ENCODE data around the gene DDIAS. TPM values are rescaled to one million over a fixed set of nuclear protein-coding genes. Genes with fewer than 3 reads are reported as not detected.
A peak's percentile ranks its signal among the peaks of the same experiment; 100 is the strongest.
"Not testable (repeated sequence)": the region's sequence is repeated elsewhere in the genome, so short reads cannot be mapped to it uniquely, and the experiment has no call there.

DDIAS gene
- total RNA-seq, 1 experiment from 2014 or later, result 58.7 TPM

GRCh38 chr11:82924522-82925224 is 23.1 kb downstream of the DDIAS start:
- H3K27me3 ChIP-seq, result no peaks in the 10 kb centered on the region
- H3K27ac ChIP-seq, result no peak overlapping the region
- no peak for DNase-seq
- no peaks in the 10 kb centered on the region for H3K9me3 ChIP-seq (replicated peaks)
- H3K4me3 ChIP-seq, result no peak overlapping the region
- H3K36me3 ChIP-seq, result peaks cover 43% of the 10 kb centered on the region
- H3K4me1 ChIP-seq, result no peaks in the 10 kb centered on the region

- peak; percentile 40 to 81 for DNase-seq
- no peaks in the 10 kb centered on the region for H3K27me3 ChIP-seq
- H3K9me3 ChIP-seq (replicated peaks), result no peaks in the 10 kb centered on the region
- H3K4me3 ChIP-seq, result no peak overlapping the region
- H3K4me1 ChIP-seq, result no peaks in the 10 kb centered on the region
- peaks cover 59% of the 10 kb centered on the region for H3K36me3 ChIP-seq
- no peak overlapping the region for H3K27ac ChIP-seq
Observed at GRCh38 chr11:82927264-82927880, 25.8 kb downstream of the DDIAS start.

- Histone ChIP-seq H3K27ac (no peak overlapping the region), H3K9me3 (replicated peaks) (no peaks in the 10 kb centered on the region), H3K36me3 (peaks cover 65% of the 10 kb centered on the region), H3K27me3 (no peaks in the 10 kb centered on the region), H3K4me1 (no peaks in the 10 kb centered on the region), H3K4me3 (no peak overlapping the region)
- no peak for DNase-seq
Observed at GRCh38 chr11:82929121-82929520, 27.6 kb downstream of the DDIAS start.

- H3K9me3 ChIP-seq (replicated peaks), result no peaks in the 10 kb centered on the region
- H3K27me3 ChIP-seq, result no peaks in the 10 kb centered on the region
- H3K36me3 ChIP-seq, result peaks cover 61% of the 10 kb centered on the region
- no peak for DNase-seq
- H3K4me1 ChIP-seq, result no peaks in the 10 kb centered on the region
- H3K27ac ChIP-seq, result no peak overlapping the region
- H3K4me3 ChIP-seq, result no peak overlapping the region
Observed at GRCh38 chr11:82930229-82930628, 28.7 kb downstream of the DDIAS start.

GRCh38 chr11:82930734-82931133 is 29.2 kb downstream of the DDIAS start:
- Histone ChIP-seq H3K4me1 (no peaks in the 10 kb centered on the region), H3K9me3 (replicated peaks) (no peaks in the 10 kb centered on the region), H3K27me3 (no peaks in the 10 kb centered on the region), H3K4me3 (no peak overlapping the region), H3K27ac (no peak overlapping the region), H3K36me3 (peaks cover 61% of the 10 kb centered on the region)
- no peak for DNase-seq

GRCh38 chr11:82932564-82932963 is 31.0 kb downstream of the DDIAS start:
- no peak overlapping the region for H3K27ac ChIP-seq
- peaks cover 54% of the 10 kb centered on the region for H3K36me3 ChIP-seq
- H3K4me1 ChIP-seq, result no peaks in the 10 kb centered on the region
- H3K9me3 ChIP-seq (replicated peaks), result no peaks in the 10 kb centered on the region
- H3K27me3 ChIP-seq, result no peaks in the 10 kb centered on the region
- no peak overlapping the region for H3K4me3 ChIP-seq
- no peak for DNase-seq

GRCh38 chr11:82936261-82936660 is 34.7 kb downstream of the DDIAS start:
- DNase-seq, result no peak
- no peaks in the 10 kb centered on the region for H3K9me3 ChIP-seq (replicated peaks)
- H3K4me1 ChIP-seq, result no peaks in the 10 kb centered on the region
- no peak overlapping the region for H3K4me3 ChIP-seq
- H3K36me3 ChIP-seq, result peaks cover 27% of the 10 kb centered on the region
- H3K27ac ChIP-seq, result no peak overlapping the region
- no peaks in the 10 kb centered on the region for H3K27me3 ChIP-seq

GRCh38 chr11:82937554-82937953 is 36.0 kb downstream of the DDIAS start:
- Histone ChIP-seq H3K4me1 (no peaks in the 10 kb centered on the region), H3K4me3 (no peak overlapping the region), H3K36me3 (peaks cover 17% of the 10 kb centered on the region), H3K9me3 (replicated peaks) (no peaks in the 10 kb centered on the region), H3K27ac (no peak overlapping the region), H3K27me3 (no peaks in the 10 kb centered on the region)
- no peak for DNase-seq

GRCh38 chr11:82939456-82939855 is 37.9 kb downstream of the DDIAS start:
- DNase-seq, result no peak
- Histone ChIP-seq H3K27ac (no peak overlapping the region), H3K4me3 (no peak overlapping the region), H3K36me3 (no peaks in the 10 kb centered on the region; the same call in 1 of the 2 replicates), H3K9me3 (replicated peaks) (no peaks in the 10 kb centered on the region), H3K27me3 (no peaks in the 10 kb centered on the region), H3K4me1 (no peaks in the 10 kb centered on the region)

GRCh38 chr11:82942376-82942775 is 40.8 kb downstream of the DDIAS start:
- Histone ChIP-seq H3K4me3 (no peak overlapping the region), H3K27me3 (no peaks in the 10 kb centered on the region), H3K9me3 (replicated peaks) (no peaks in the 10 kb centered on the region), H3K4me1 (no peaks in the 10 kb centered on the region), H3K36me3 (no peaks in the 10 kb centered on the region), H3K27ac (no peak overlapping the region)
- no peak for DNase-seq

GRCh38 chr11:82943430-82943829 is 41.9 kb downstream of the DDIAS start:
- not testable (repeated sequence) for H3K4me1 ChIP-seq; H3K9me3 ChIP-seq (replicated peaks); DNase-seq; H3K4me3 ChIP-seq; H3K27ac ChIP-seq; H3K36me3 ChIP-seq; H3K27me3 ChIP-seq

- H3K27me3 ChIP-seq, result no peaks in the 10 kb centered on the region
- no peak for DNase-seq
- no peak overlapping the region for H3K27ac ChIP-seq
- H3K4me1 ChIP-seq, result no peaks in the 10 kb centered on the region
- no peak overlapping the region for H3K4me3 ChIP-seq
- no peaks in the 10 kb centered on the region for H3K9me3 ChIP-seq (replicated peaks)
- H3K36me3 ChIP-seq, result no peaks in the 10 kb centered on the region
Observed at GRCh38 chr11:82944198-82944597, 42.7 kb downstream of the DDIAS start.

- not testable (repeated sequence) for H3K4me3 ChIP-seq; H3K27me3 ChIP-seq; DNase-seq; H3K27ac ChIP-seq; H3K9me3 ChIP-seq (replicated peaks); H3K36me3 ChIP-seq; H3K4me1 ChIP-seq
Observed at GRCh38 chr11:82945041-82945440, 43.5 kb downstream of the DDIAS start.

- Histone ChIP-seq H3K36me3 (no peaks in the 10 kb centered on the region), H3K27me3 (no peaks in the 10 kb centered on the region), H3K9me3 (replicated peaks) (no peaks in the 10 kb centered on the region), H3K4me3 (no peak overlapping the region), H3K4me1 (no peaks in the 10 kb centered on the region), H3K27ac (no peak overlapping the region)
- no peak for DNase-seq
Observed at GRCh38 chr11:82945682-82946081, 44.1 kb downstream of the DDIAS start.

- H3K36me3 ChIP-seq, result no peaks in the 10 kb centered on the region
- H3K27ac ChIP-seq, result no peak overlapping the region
- no peaks in the 10 kb centered on the region for H3K4me1 ChIP-seq
- peaks cover 5% of the 10 kb centered on the region; the same call in 1 of the 2 replicates for H3K9me3 ChIP-seq (replicated peaks)
- no peaks in the 10 kb centered on the region for H3K27me3 ChIP-seq
- DNase-seq, result no peak
- no peak overlapping the region for H3K4me3 ChIP-seq
Observed at GRCh38 chr11:82949352-82949751, 47.8 kb downstream of the DDIAS start.

GRCh38 chr11:82950502-82950901 is 49.0 kb downstream of the DDIAS start:
- not testable (repeated sequence) for H3K4me3 ChIP-seq; H3K36me3 ChIP-seq; H3K27ac ChIP-seq; H3K9me3 ChIP-seq (replicated peaks); H3K27me3 ChIP-seq; H3K4me1 ChIP-seq; DNase-seq

Measured in SJCRH30 (cell line).